ENCODE measurements around the gene NSMF.

NSMF gene

GRCh38 chr9:137407590-137408300 lies 51.4 kb downstream of the NSMF start:
- DNase-seq (ENCODE audit: low read depth in 1 of 2, low spot score in 1 of 2) = no peak
- in situ Hi-C loops (cut with HindIII; ENCODE audit: low pct_unique_long_range_greater_than_20kb, low sequenced_read_pairs) = no loop called here
- TF ChIP-seq JUND (IDR thresholded peaks at IDR 0.05; ENCODE audit: low read depth) = no peak

- in situ Hi-C loops (cut with HindIII; ENCODE audit: low pct_unique_long_range_greater_than_20kb, low sequenced_read_pairs) = no loop called here
- peak; percentile 82 to 87 for DNase-seq (ENCODE audit: low read depth in 1 of 2, low spot score in 1 of 2)
- no peak for TF ChIP-seq JUND (IDR thresholded peaks at IDR 0.05; ENCODE audit: low read depth)
Observed at GRCh38 chr9:137406876-137407589, 52.1 kb downstream of the NSMF start.

GRCh38 chr9:137406085-137406760 lies 52.9 kb downstream of the NSMF start:
- in situ Hi-C loops (cut with HindIII; ENCODE audit: low pct_unique_long_range_greater_than_20kb, low sequenced_read_pairs) = no loop called here

GRCh38 chr9:137405677-137406081 lies 53.5 kb downstream of the NSMF start:
- TF ChIP-seq JUND (IDR thresholded peaks at IDR 0.05; ENCODE audit: low read depth) = no peak
- in situ Hi-C loops (cut with HindIII; ENCODE audit: low pct_unique_long_range_greater_than_20kb, low sequenced_read_pairs) = no loop called here
- no peak for DNase-seq (ENCODE audit: low read depth in 1 of 2, low spot score in 1 of 2)

More at GRCh38 chr9:137406085-137406760, 52.9 kb downstream of the NSMF start:
- DNase-seq (ENCODE audit: low read depth in 1 of 2, low spot score in 1 of 2) = no peak
- no peak for TF ChIP-seq JUND (IDR thresholded peaks at IDR 0.05; ENCODE audit: low read depth)

- in situ Hi-C loops (cut with HindIII; ENCODE audit: low pct_unique_long_range_greater_than_20kb, low sequenced_read_pairs) = no loop called here
- no peak for DNase-seq (ENCODE audit: low read depth in 1 of 2, low spot score in 1 of 2)
- TF ChIP-seq JUND (IDR thresholded peaks at IDR 0.05; ENCODE audit: low read depth) = no peak
Observed at GRCh38 chr9:137404961-137405567, 54.1 kb downstream of the NSMF start.

GRCh38 chr9:137403269-137403668 lies 55.9 kb downstream of the NSMF start:
- TF ChIP-seq JUND (IDR thresholded peaks at IDR 0.05; ENCODE audit: low read depth) = no peak
- in situ Hi-C loops (cut with HindIII; ENCODE audit: low pct_unique_long_range_greater_than_20kb, low sequenced_read_pairs) = no loop called here
- no peak for DNase-seq (ENCODE audit: low read depth in 1 of 2, low spot score in 1 of 2)

GRCh38 chr9:137402746-137403145 lies 56.4 kb downstream of the NSMF start:
- in situ Hi-C loops (cut with HindIII; ENCODE audit: low pct_unique_long_range_greater_than_20kb, low sequenced_read_pairs) = no loop called here

GRCh38 chr9:137398561-137399468 lies 60.3 kb downstream of the NSMF start:
- in situ Hi-C loops (cut with HindIII; ENCODE audit: low pct_unique_long_range_greater_than_20kb, low sequenced_read_pairs) = no loop called here
- TF ChIP-seq JUND (IDR thresholded peaks at IDR 0.05; ENCODE audit: low read depth) = no peak
- no peak for DNase-seq (ENCODE audit: low read depth in 1 of 2, low spot score in 1 of 2)

More at GRCh38 chr9:137402746-137403145, 56.4 kb downstream of the NSMF start:
- no peak for DNase-seq (ENCODE audit: low read depth in 1 of 2, low spot score in 1 of 2)
- no peak for TF ChIP-seq JUND (IDR thresholded peaks at IDR 0.05; ENCODE audit: low read depth)

GRCh38 chr9:137397675-137398423 lies 61.3 kb downstream of the NSMF start:
- in situ Hi-C loops (cut with HindIII; ENCODE audit: low pct_unique_long_range_greater_than_20kb, low sequenced_read_pairs) = no loop called here
- TF ChIP-seq JUND (IDR thresholded peaks at IDR 0.05; ENCODE audit: low read depth) = no peak
- DNase-seq (ENCODE audit: low read depth in 1 of 2, low spot score in 1 of 2) = no peak

All from T47D (cell line).